Erythroblast (primary cell): ENCODE results near the gene CLEC7A.

ENCODE experiments used
- GATA1 ChIP-seq: IDR thresholded peaks from 2 replicates; pipeline ENCODE4 v1.6.1; 2011; ENCODE audit warnings: low read depth, mild to moderate bottlenecking, control low read depth, low read length, moderate library complexity
- POLR2A ChIP-seq: IDR thresholded peaks from 2 replicates; pipeline ENCODE4 v1.6.1; 2011; ENCODE audit warnings: mild to moderate bottlenecking, low read length

- TF ChIP-seq POLR2A: no peak
- TF ChIP-seq GATA1: no peak
Measured at GRCh38 chr12:10069976-10070375, 60.0 kb downstream of the CLEC7A start.
